ENCODE data around the gene CPSF6. TPM values are rescaled to one million over a fixed set of nuclear protein-coding genes. Genes with fewer than 3 reads are reported as not detected.

CPSF6 gene
- polyA plus RNA-seq, 3 donors: 95.9 to 104 (median 103) TPM

GRCh38 chr12:69318225-69318624 is 78.9 kb downstream of the CPSF6 start:
- DNase-seq (ENCODE audit: low read depth in 3 of 3, low spot score in 2 of 3): no peak

GRCh38 chr12:69321351-69321750 is 82.0 kb downstream of the CPSF6 start:
- no peak for DNase-seq (ENCODE audit: low read depth in 3 of 3, low spot score in 2 of 3)

Other genes with a start within 250 kb of the CPSF6 start
- gene LYZ, start 108.8 kb downstream of the CPSF6 start, polyA plus RNA-seq (ENCODE audit: insufficient read length in 3 of 3): 10 to 100 TPM; 21.5 to 32.9 (median 30.5) TPM
- gene YEATS4, start 120.2 kb downstream of the CPSF6 start, polyA plus RNA-seq (ENCODE audit: insufficient read length in 3 of 3): 10 to 100 TPM; 25.3 to 36.3 (median 34.1) TPM
- gene FRS2, start 230.8 kb downstream of the CPSF6 start, polyA plus RNA-seq (ENCODE audit: insufficient read length in 3 of 3): 10 to 100 TPM; 42.5 to 45.5 (median 45.2) TPM

Data from right renal cortex interstitium (tissue), 3 donors.